CD14-positive monocyte (primary cell): Measurements from ENCODE around the gene WHRN. TPM values are rescaled to one million over a fixed set of nuclear protein-coding genes. Genes with fewer than 3 reads are reported as not detected.
A peak's percentile ranks its signal among the peaks of the same experiment; 100 is the strongest.

Experiments
- DNase-seq, 3 donors: peaks; one replicate each; pipeline ENCODE4 v3.0.0-alpha.2; 2011 to 2022
- H2AFZ ChIP-seq: 2 replicates; pipeline ENCODE4 v1.6.0; 2012; ENCODE audit warnings: mild to moderate bottlenecking, low read depth, low read length, inconsistent platforms; ENCODE audit not compliant: insufficient read depth, poor library complexity, severe bottlenecking
- H3K27ac ChIP-seq, 2 donors: 1 replicate in 1 of 2; 2 replicates in 1 of 2; pipeline ENCODE4 v1.5.1; 2012 to 2013; ENCODE audit warnings: low read length in 2 of 2, control low read depth in 1 of 2, inconsistent platforms in 1 of 2, low read depth in 1 of 2, mild to moderate bottlenecking in 1 of 2
- H3K27me3 ChIP-seq, 2 donors: one replicate each; pipeline versions ENCODE4 v1.6.0 to v1.6.1; 2011 to 2013; ENCODE audit warnings: low read length in 2 of 2; ENCODE audit not compliant: control insufficient read depth in 2 of 2, insufficient read depth in 2 of 2
- H3K36me3 ChIP-seq, 2 donors: replicated peaks in 1 of 2; 1 replicate in 1 of 2; 2 replicates in 1 of 2; pipeline versions ENCODE4 v1.5.1 to v1.6.1; 2012 to 2013; ENCODE audit warnings: low read length in 2 of 2, control low read depth in 1 of 2, inconsistent platforms in 1 of 2, mild to moderate bottlenecking in 1 of 2; ENCODE audit not compliant: insufficient read depth in 2 of 2, control insufficient read depth in 1 of 2
- H3K4me1 ChIP-seq, 2 donors: 1 replicate in 1 of 2; 2 replicates in 1 of 2; pipeline versions ENCODE4 v1.5.1 to v1.6.1; 2012 to 2013; ENCODE audit warnings: low read length in 2 of 2, control low read depth in 1 of 2, inconsistent platforms in 1 of 2, mild to moderate bottlenecking in 1 of 2, moderate library complexity in 1 of 2; ENCODE audit not compliant: insufficient read depth in 2 of 2, control insufficient read depth in 1 of 2
- H3K4me2 ChIP-seq: replicated peaks from 2 replicates; pipeline ENCODE3; 2012; ENCODE audit warnings: low read length, moderate library complexity, mild to moderate bottlenecking; ENCODE audit not compliant: poor library complexity, severe bottlenecking; ENCODE audit errors: extremely low read depth
- H3K4me3 ChIP-seq, 3 experiments: fragments of 200-600 bp in 1 of 3; sonication (generic) in 1 of 3; replicated peaks in 1 of 3; 1 replicate in 2 of 3; 2 replicates in 1 of 3; pipeline ENCODE4 v1.5.1; 2011 to 2013; ENCODE audit warnings: low read length in 3 of 3, mild to moderate bottlenecking in 3 of 3, control low read depth in 2 of 3, low read depth in 2 of 3, inconsistent platforms in 1 of 3, moderate library complexity in 1 of 3
- H3K79me2 ChIP-seq: 2 replicates; pipeline ENCODE4 v1.6.0; 2012; ENCODE audit warnings: mild to moderate bottlenecking, control low read depth, inconsistent platforms, low read length, moderate library complexity; ENCODE audit not compliant: insufficient read depth
- H3K9ac ChIP-seq: 2 replicates; pipeline ENCODE4 v1.6.0; 2017; ENCODE audit warnings: low read length, mild to moderate bottlenecking; ENCODE audit not compliant: insufficient read depth, poor library complexity, severe bottlenecking
- H3K9me3 ChIP-seq, 2 donors: replicated peaks in 1 of 2; 1 replicate in 1 of 2; 2 replicates in 1 of 2; pipeline versions ENCODE4 v1.5.1 to v1.6.1; 2012 to 2013; ENCODE audit warnings: low read length in 2 of 2, control low read depth in 1 of 2; ENCODE audit not compliant: control insufficient read depth in 1 of 2, insufficient read depth in 1 of 2
- H4K20me1 ChIP-seq: 2 replicates; pipeline ENCODE4 v1.6.0; 2012; ENCODE audit warnings: mild to moderate bottlenecking, low read length, control low read depth, moderate library complexity; ENCODE audit not compliant: insufficient read depth
- H3K27ac Mint-ChIP-seq, 7 donors: one replicate each; pipeline ENCODE4 v1.8.0; 2020; ENCODE audit warnings: mild to moderate bottlenecking in 7 of 7, mixed read lengths in 7 of 7, moderate library complexity in 6 of 7, inconsistent platforms in 2 of 7
- H3K27me3 Mint-ChIP-seq, 3 donors: one replicate each; pipeline ENCODE4 v1.8.0; 2021 to 2022; ENCODE audit warnings: low read depth in 3 of 3, mild to moderate bottlenecking in 3 of 3, mixed read lengths in 3 of 3, moderate library complexity in 3 of 3, inconsistent platforms in 1 of 3
- H3K36me3 Mint-ChIP-seq, 2 donors: one replicate each; pipeline ENCODE4 v1.8.0; 2020; ENCODE audit warnings: mixed read lengths in 2 of 2, inconsistent platforms in 1 of 2, mild to moderate bottlenecking in 1 of 2
- H3K4me1 Mint-ChIP-seq: one replicate; pipeline ENCODE4 v1.8.0; 2020; ENCODE audit warnings: mild to moderate bottlenecking, mixed read lengths
- H3K4me3 Mint-ChIP-seq, 2 donors: one replicate each; pipeline ENCODE4 v1.8.0; 2020; ENCODE audit warnings: mild to moderate bottlenecking in 2 of 2, mixed read lengths in 2 of 2, moderate library complexity in 1 of 2
- H3K9me3 Mint-ChIP-seq, 7 donors: one replicate each; pipeline ENCODE4 v1.8.0; 2020 to 2022; ENCODE audit warnings: mixed read lengths in 7 of 7, mild to moderate bottlenecking in 6 of 7, moderate library complexity in 6 of 7, inconsistent platforms in 2 of 7
- WGBS: methylation state at CpG from one replicate; pipeline ENCODE4 v1.1.5; 2013; ENCODE audit warnings: missing lambda C conversion rate; ENCODE audit not compliant: insufficient coverage; 5-methylcytosine and 5-hydroxymethylcytosine counted together
- intact Hi-C, 2 donors: fragments of 100-400 bp; cut with micrococcal nuclease; formaldehyde crosslinking; loops; one replicate each; pipeline versions ENCODE4 v1.15.0 to v1.15.1; 2023
- polyA plus RNA-seq, 3 donors: library from polyadenylated mRNA; depleted of rRNA in 1 of 3; unstranded in 2 of 3; stranded (reverse) in 1 of 3; fragments of 300-500 nt in 2 of 3; fragments of >200 nt in 1 of 3; fragmentation: Illumina TruSeq in 2 of 3; gene quantifications; 1 replicate in 2 of 3; 2 replicates in 1 of 3; pipeline ENCODE4 v1.2.3, GENCODE V29; 2012 to 2021
- TF ChIP-seq, protein P1 (sequence below): fragments of 200-600 bp; IDR thresholded peaks from one replicate; pipeline ENCODE4 v1.8.0; 2022; ENCODE audit warnings: antibody characterized with exemption, mild to moderate bottlenecking

The WHRN gene
- polyA plus RNA-seq, 3 donors: 0.13 to 0.59 (median 0.30) TPM

DNA sequence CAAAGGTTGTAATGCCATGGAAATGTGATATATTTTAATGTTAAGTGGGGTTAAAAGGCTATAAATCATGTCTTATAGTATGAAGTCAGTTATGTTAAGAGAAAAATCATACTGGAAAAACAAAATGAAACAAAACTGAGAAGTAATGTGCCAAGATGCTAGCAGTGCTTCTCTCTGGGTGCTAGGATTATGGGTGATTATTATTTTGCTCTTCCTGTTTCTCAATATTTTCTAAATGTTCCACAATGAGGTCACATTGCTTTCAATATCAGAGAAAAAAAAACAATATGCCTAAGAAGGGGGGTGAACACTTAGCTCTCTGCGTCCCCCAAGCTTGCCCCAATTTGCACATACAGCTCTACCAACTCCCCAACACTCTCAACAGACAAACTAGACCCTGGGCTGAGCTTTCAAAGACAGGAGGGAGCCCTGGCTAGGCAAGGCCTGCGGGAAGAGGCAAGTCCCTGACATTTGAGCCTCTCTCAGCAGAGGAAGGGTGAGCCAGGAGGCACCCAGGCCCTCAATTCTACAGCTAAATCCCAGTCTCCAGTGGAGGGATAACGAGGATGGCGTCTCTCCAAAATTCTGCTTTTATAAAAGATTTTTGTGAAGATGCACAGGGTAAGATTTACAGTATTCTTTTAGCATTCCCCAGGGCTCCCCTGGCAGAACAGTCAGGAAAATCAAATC is 24.4 kb downstream of the WHRN start:
- Histone ChIP-seq H3K4me1 (peaks cover 39 to 44% of the 10 kb centered on the region in 2 donors), H3K9me3 (no peaks in the 10 kb centered on the region), H3K27me3 (no peaks in the 10 kb centered on the region), H2AFZ (peak overlapping the region; percentile 34), H3K79me2 (no peaks in the 10 kb centered on the region), H3K9ac (no peak overlapping the region), H3K36me3 (no peaks in the 10 kb centered on the region), H3K4me3 (no peak overlapping the region), H4K20me1 (no peaks in the 10 kb centered on the region), H3K4me2 (peak overlapping the region; percentile 1), H3K27ac (peak overlapping the region; percentile 12 to 66)
- Mint-ChIP-seq H3K36me3 (no peaks in the 10 kb centered on the region), H3K4me1 (peaks cover 54% of the 10 kb centered on the region), H3K27ac (peak overlapping the region; percentile 58 to 91 (median 80)), H3K9me3 (peaks cover 0 to 4% (median 0%) of the 10 kb centered on the region in 7 donors), H3K4me3 (peak overlapping the region in 1 of 2 donors; percentile 48), H3K27me3 (peaks cover 7 to 13% (median 9%) of the 10 kb centered on the region in 3 donors)
- TF ChIP-seq, protein P1, sequence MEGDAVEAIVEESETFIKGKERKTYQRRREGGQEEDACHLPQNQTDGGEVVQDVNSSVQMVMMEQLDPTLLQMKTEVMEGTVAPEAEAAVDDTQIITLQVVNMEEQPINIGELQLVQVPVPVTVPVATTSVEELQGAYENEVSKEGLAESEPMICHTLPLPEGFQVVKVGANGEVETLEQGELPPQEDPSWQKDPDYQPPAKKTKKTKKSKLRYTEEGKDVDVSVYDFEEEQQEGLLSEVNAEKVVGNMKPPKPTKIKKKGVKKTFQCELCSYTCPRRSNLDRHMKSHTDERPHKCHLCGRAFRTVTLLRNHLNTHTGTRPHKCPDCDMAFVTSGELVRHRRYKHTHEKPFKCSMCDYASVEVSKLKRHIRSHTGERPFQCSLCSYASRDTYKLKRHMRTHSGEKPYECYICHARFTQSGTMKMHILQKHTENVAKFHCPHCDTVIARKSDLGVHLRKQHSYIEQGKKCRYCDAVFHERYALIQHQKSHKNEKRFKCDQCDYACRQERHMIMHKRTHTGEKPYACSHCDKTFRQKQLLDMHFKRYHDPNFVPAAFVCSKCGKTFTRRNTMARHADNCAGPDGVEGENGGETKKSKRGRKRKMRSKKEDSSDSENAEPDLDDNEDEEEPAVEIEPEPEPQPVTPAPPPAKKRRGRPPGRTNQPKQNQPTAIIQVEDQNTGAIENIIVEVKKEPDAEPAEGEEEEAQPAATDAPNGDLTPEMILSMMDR: no peak
- peak; percentile 23 to 37 (median 26) for DNase-seq
- no CpG with 5 or more reads among the region's 4 CpGs for WGBS
- intact Hi-C loops: loop anchor here in 1 of 2 donors (10.0 kb wide), 3 partner anchors 76 to 134 kb away; partner anchors contain the start of gene TMEM268

DNA sequence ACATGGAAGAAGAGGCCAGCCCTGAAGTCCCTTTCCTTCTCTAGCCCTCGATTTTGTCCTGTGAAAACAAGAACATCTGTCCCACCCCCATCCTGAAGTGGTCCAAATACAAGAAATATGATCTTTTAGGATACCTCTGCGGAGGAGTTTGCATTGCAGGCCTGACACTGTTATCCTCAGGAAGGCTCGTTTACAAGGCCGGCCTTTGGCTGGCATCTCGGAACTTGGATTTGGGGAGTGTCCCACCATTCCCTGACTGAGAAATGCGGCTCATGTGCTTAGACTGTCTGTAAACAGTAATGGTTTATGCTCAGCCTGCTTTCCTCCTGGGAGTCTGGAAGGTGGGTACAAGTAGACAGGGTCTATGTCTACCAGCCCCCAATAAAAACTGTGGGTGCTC is 26.4 kb downstream of the WHRN start:
- H3K79me2 ChIP-seq: no peaks in the 10 kb centered on the region
- DNase-seq: no peak
- TF ChIP-seq, protein P1: no peak
- Mint-ChIP-seq H3K27ac (peak overlapping the region in 1 of 7 donors; percentile 3), H3K4me3 (no peak overlapping the region), H3K27me3 (peaks cover 9 to 16% (median 12%) of the 10 kb centered on the region in 3 donors), H3K36me3 (no peaks in the 10 kb centered on the region), H3K9me3 (peaks cover 0 to 4% (median 0%) of the 10 kb centered on the region in 7 donors), H3K4me1 (peaks cover 47% of the 10 kb centered on the region)
- no peaks in the 10 kb centered on the region for H4K20me1 ChIP-seq
- no peak overlapping the region for H3K27ac ChIP-seq
- no peak overlapping the region for H3K9ac ChIP-seq
- H3K9me3 ChIP-seq: no peaks in the 10 kb centered on the region
- H3K4me3 ChIP-seq: no peak overlapping the region
- H3K4me1 ChIP-seq: peaks cover 27 to 31% of the 10 kb centered on the region in 2 donors
- no peaks in the 10 kb centered on the region for H3K27me3 ChIP-seq
- H3K36me3 ChIP-seq: no peaks in the 10 kb centered on the region
- H3K4me2 ChIP-seq: no peak overlapping the region
- intact Hi-C loops: no loop called here
- 96% methylated on average over 5 of the region's 6 CpGs for WGBS
- no peak overlapping the region for H2AFZ ChIP-seq
